GM12878 (cell line): ENCODE results near the gene ZBTB32. TPM values are rescaled to one million over a fixed set of nuclear protein-coding genes. Genes with fewer than 3 reads are reported as not detected.

Experiments
- ATAC-seq: fragments of 200-7000 bp; cut with Tn5 transposase; 3 replicates; pipeline ENCODE4 v1.9.1; 2020; ENCODE audit warnings: mild to moderate bottlenecking, moderate library complexity
- BruUV-seq: library from RNA; stranded (reverse); fragments of 400-500 nt; replicated peaks from 2 replicates; lab custom pipeline; 2021; lab: Mats Ljungman, UMichigan
- CTCF ChIA-PET: fragments of 300-600 bp; sonication (Branson Sonifier 250); formaldehyde crosslinking; extraction: SDS; loops from one replicate; lab custom pipeline; 2021; ENCODE audit warnings: inconsistent platforms; lab: Yijun Ruan, JAX
- POLR2A ChIA-PET: fragments of 350-600 bp; formaldehyde crosslinking; extraction: SDS; loops from one replicate; lab custom pipeline; 2021; ENCODE audit warnings: inconsistent platforms; lab: Charles Lee
- RAD21 ChIA-PET: fragments of 300-600 bp; sonication (Branson Sonifier 250); formaldehyde crosslinking; loops from one replicate; lab custom pipeline; 2023; ENCODE audit warnings: antibody characterized with exemption; ENCODE audit not compliant: unreplicated experiment; lab: Charles Lee
- SMC1A ChIA-PET: fragments of 300-600 bp; sonication (Branson Sonifier 250); formaldehyde crosslinking; loops from one replicate; lab custom pipeline; 2023; ENCODE audit not compliant: unreplicated experiment, uncharacterized antibody; lab: Charles Lee
- DNase-seq: peaks from one replicate; pipeline ENCODE4 v3.0.0-alpha.2; 2011; ENCODE audit warnings: low read depth, low spot score
- FAIRE-seq: peaks from 3 replicates; lab custom pipeline; 2011; peaks lifted over from hg19 to GRCh38; lab: Jason Lieb, UNC
- H2AFZ ChIP-seq: 2 replicates; pipeline ENCODE4 v1.6.0; 2011; ENCODE audit warnings: low read depth, low read length, control low read depth; ENCODE audit not compliant: control insufficient read depth
- H3K27ac ChIP-seq: 2 replicates; pipeline ENCODE4 v1.5.1; 2011; ENCODE audit warnings: control low read depth; ENCODE audit not compliant: control insufficient read depth, insufficient read depth
- H3K27me3 ChIP-seq, 2 experiments: replicated peaks in 1 of 2; 2 replicates each; pipeline versions ENCODE4 v1.6.0 to v1.6.1; 2011; ENCODE audit warnings: low read length in 1 of 2; ENCODE audit not compliant: control insufficient read depth in 2 of 2, insufficient read depth in 2 of 2
- H3K36me3 ChIP-seq, 2 experiments: 2 replicates each; pipeline ENCODE4 v1.5.1; 2011; ENCODE audit warnings: low read length in 1 of 2; ENCODE audit not compliant: control insufficient read depth in 2 of 2, insufficient read depth in 2 of 2
- H3K4me1 ChIP-seq: 2 replicates; pipeline ENCODE4 v1.6.1; 2011; ENCODE audit warnings: mild to moderate bottlenecking, low read length, moderate library complexity, mixed read lengths; ENCODE audit not compliant: control insufficient read depth, insufficient read depth
- H3K4me2 ChIP-seq: 2 replicates; pipeline ENCODE4 v1.6.0; 2011; ENCODE audit warnings: control low read depth; ENCODE audit not compliant: control insufficient read depth, insufficient read depth
- H3K4me3 ChIP-seq: fragments of 200-600 bp; sonication (generic); 2 replicates; pipeline ENCODE4 v1.5.1; 2016
- H3K79me2 ChIP-seq: 2 replicates; pipeline ENCODE4 v1.6.0; 2011; ENCODE audit warnings: low read length; ENCODE audit not compliant: control insufficient read depth, insufficient read depth
- H3K9ac ChIP-seq: 2 replicates; pipeline ENCODE4 v1.8.0; 2011; ENCODE audit warnings: low read length, control low read depth, mixed read lengths; ENCODE audit not compliant: control insufficient read depth, insufficient read depth
- H3K9me3 ChIP-seq: replicated peaks from 3 replicates; pipeline ENCODE4 v1.5.1; 2011; ENCODE audit warnings: mild to moderate bottlenecking, low read length; ENCODE audit not compliant: control insufficient read depth, insufficient read depth
- H4K20me1 ChIP-seq: 2 replicates; pipeline ENCODE4 v1.6.0; 2011; ENCODE audit not compliant: control insufficient read depth, insufficient read depth
- BCLAF1 ChIP-seq: fragments of 450-650 bp; IDR thresholded peaks from 2 replicates; pipeline ENCODE4 v1.6.1; 2017; ENCODE audit warnings: antibody characterized with exemption, mild to moderate bottlenecking, moderate library complexity
- BMI1 ChIP-seq: fragments of 450-650 bp; IDR thresholded peaks from 2 replicates; pipeline ENCODE4 v1.6.1; 2016; ENCODE audit warnings: mild to moderate bottlenecking, moderate library complexity, borderline replicate concordance
- CEBPZ ChIP-seq: fragments of 150-350 bp; IDR thresholded peaks from 2 replicates; pipeline ENCODE4 v1.6.1; 2016; ENCODE audit warnings: low read depth, low read length
- CHD2 ChIP-seq: IDR thresholded peaks from 2 replicates; pipeline ENCODE4 v1.6.1; 2011; ENCODE audit warnings: low read depth, low read length, improper control_type of control experiment, borderline replicate concordance
- CHD4 ChIP-seq: fragments of 200-600 bp; sonication (generic); IDR thresholded peaks from 2 replicates; pipeline ENCODE4 v1.6.1; 2016; ENCODE audit warnings: mild to moderate bottlenecking
- ELK1 ChIP-seq: IDR thresholded peaks from 2 replicates; pipeline ENCODE4 v1.6.1; 2012; ENCODE audit warnings: low read depth, low read length, improper control_type of control experiment
- PML ChIP-seq: IDR thresholded peaks from 2 replicates; pipeline ENCODE4 v1.6.1; 2012; ENCODE audit warnings: low read length, inconsistent platforms
- ZNF207 ChIP-seq: fragments of 450-650 bp; IDR thresholded peaks from 2 replicates; pipeline ENCODE4 v1.6.1; 2014; ENCODE audit warnings: antibody characterized with exemption, mild to moderate bottlenecking, borderline replicate concordance
- WGBS: methylation state at CpG from one replicate; pipeline ENCODE4 v1.1.6; 2016; ENCODE audit warnings: low lambda C conversion rate; ENCODE audit not compliant: insufficient replicate concordance, insufficient coverage; ENCODE audit errors: missing lambda C conversion rate; 5-methylcytosine and 5-hydroxymethylcytosine counted together
- in situ Hi-C: fragments of 300-500 bp; cut with MboI; formaldehyde crosslinking; loops from 9 replicates; pipeline ENCODE4 v1.14.3; 2018; ENCODE audit warnings: mixed read lengths
- intact Hi-C: fragments of 100-400 bp; cut with micrococcal nuclease; formaldehyde crosslinking; loops from one replicate; pipeline ENCODE4 v1.14.2; 2022; ENCODE audit not compliant: unreplicated experiment
- polyA plus RNA-seq, 11 experiments: library from polyadenylated mRNA; depleted of rRNA in 4 of 11; unstranded in 6 of 11; stranded (reverse) in 5 of 11; fragments of >200 nt; fragmentation: Nextera tagmentation in 4 of 11; fragmentation: Illumina TruSeq in 1 of 11; extraction: Ambion mirVana in 4 of 11; extraction: Trizol in 1 of 11; gene quantifications; 1 replicate in 1 of 11; 2 replicates in 10 of 11; pipeline versions ENCODE4 v1.2.1 to v1.2.3, GENCODE V29; 2011 to 2016; ENCODE audit warnings: inconsistent platforms in 2 of 11, missing spikeins in 2 of 11, low read depth in 1 of 11
- total RNA-seq, 4 experiments: library from RNA; depleted of rRNA in 3 of 4; stranded (reverse); fragments of >200 nt in 3 of 4; fragmentation: Illumina TruSeq in 1 of 4; extraction: Trizol in 1 of 4; gene quantifications; 2 replicates each; pipeline versions ENCODE4 v1.2.1 to v1.2.3, GENCODE V29; 2013 to 2021

The ZBTB32 gene
- total and polyA plus RNA-seq, 10 of the 15 experiments (the other 5 are each of a cell fraction or from before 2014, with no cell fraction given): 1.0 to 46.7 (median 16.0) TPM

- WGBS: 100% methylated on average over 6 of the region's 6 CpGs
- Histone ChIP-seq H2AFZ (no peak overlapping the region), H3K4me2 (no peak overlapping the region), H3K36me3 (peaks cover 12 to 13% of the 10 kb centered on the region in 2 experiments; a peak in 3 of 4 replicates), H4K20me1 (no peaks in the 10 kb centered on the region), H3K9me3 (no peaks in the 10 kb centered on the region), H3K4me1 (no peaks in the 10 kb centered on the region), H3K27me3 (no peaks in the 10 kb centered on the region), H3K9ac (no peak overlapping the region), H3K79me2 (no peaks in the 10 kb centered on the region), H3K27ac (no peak overlapping the region), H3K4me3 (no peak overlapping the region)
- intact Hi-C loops: no loop called here
- no peak for TF ChIP-seq BMI1
- no peak for TF ChIP-seq CHD4
- TF ChIP-seq ELK1: no peak
- TF ChIP-seq CHD2: no peak
- no peak for TF ChIP-seq PML
- no peak for TF ChIP-seq ZNF207
- TF ChIP-seq CEBPZ: no peak
- TF ChIP-seq BCLAF1: no peak
- ATAC-seq: no peak
- SMC1A ChIA-PET: no interaction called here
- CTCF ChIA-PET: no interaction called here
- no peak for DNase-seq
- in situ Hi-C loops: no loop called here
- BruUV-seq: no TSS peak
- RAD21 ChIA-PET: no interaction called here
- POLR2A ChIA-PET: interaction anchor here (0.6 to 1.2 kb wide), 3 partner anchors 8 to 396 kb away, joined by 4 to 5 read pairs (median 4); partner anchors contain the start of gene COX6B1
- no peak for FAIRE-seq
Measured at GRCh38 chr19:35656700-35657099, 47.7 kb upstream of the ZBTB32 start.
